Transverse colon (tissue), 3 donors: ENCODE measurements around the gene CIAO1.

Experiments used
- POLR2A ChIP-seq: fragments of 450-650 bp; IDR thresholded peaks from one replicate; pipeline ENCODE4 v1.6.1; 2016; ENCODE audit warnings: antibody characterized with exemption, mild to moderate bottlenecking, moderate library complexity
- TF ChIP-seq, protein P1 (sequence below), 5 experiments: fragments of 200-600 bp in 3 of 5; fragments of 450-650 bp in 2 of 5; sonication (generic) in 3 of 5; IDR thresholded peaks; 1 replicate in 2 of 5; 2 replicates in 3 of 5; pipeline ENCODE4 v1.5.1; 2016 to 2017; ENCODE audit warnings: antibody characterized with exemption in 5 of 5, inconsistent platforms in 3 of 5, mild to moderate bottlenecking in 2 of 5, moderate library complexity in 1 of 5

DNA sequence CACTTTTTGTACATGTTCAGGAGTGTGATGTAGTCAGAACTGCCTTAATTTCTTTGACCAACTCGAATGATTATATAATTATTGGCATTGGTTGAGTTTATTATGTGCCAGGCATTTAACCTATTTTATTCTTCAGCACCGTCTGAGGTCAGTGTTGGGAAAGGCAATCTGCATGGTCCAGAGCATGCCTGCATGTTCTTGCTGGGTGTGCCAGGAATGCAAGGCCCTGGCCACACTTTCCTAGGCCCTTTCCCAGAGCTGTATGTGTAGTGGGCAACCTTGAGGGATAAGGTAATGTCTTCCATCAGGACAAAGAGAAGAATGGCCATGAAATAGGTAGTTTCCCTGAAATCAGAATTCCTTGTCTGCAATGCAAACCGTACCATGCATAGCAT is 49.0 kb downstream of the CIAO1 start:
- TF ChIP-seq POLR2A: no peak
- TF ChIP-seq, protein P1, sequence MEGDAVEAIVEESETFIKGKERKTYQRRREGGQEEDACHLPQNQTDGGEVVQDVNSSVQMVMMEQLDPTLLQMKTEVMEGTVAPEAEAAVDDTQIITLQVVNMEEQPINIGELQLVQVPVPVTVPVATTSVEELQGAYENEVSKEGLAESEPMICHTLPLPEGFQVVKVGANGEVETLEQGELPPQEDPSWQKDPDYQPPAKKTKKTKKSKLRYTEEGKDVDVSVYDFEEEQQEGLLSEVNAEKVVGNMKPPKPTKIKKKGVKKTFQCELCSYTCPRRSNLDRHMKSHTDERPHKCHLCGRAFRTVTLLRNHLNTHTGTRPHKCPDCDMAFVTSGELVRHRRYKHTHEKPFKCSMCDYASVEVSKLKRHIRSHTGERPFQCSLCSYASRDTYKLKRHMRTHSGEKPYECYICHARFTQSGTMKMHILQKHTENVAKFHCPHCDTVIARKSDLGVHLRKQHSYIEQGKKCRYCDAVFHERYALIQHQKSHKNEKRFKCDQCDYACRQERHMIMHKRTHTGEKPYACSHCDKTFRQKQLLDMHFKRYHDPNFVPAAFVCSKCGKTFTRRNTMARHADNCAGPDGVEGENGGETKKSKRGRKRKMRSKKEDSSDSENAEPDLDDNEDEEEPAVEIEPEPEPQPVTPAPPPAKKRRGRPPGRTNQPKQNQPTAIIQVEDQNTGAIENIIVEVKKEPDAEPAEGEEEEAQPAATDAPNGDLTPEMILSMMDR (IDR thresholded peaks at IDR 0.05): no peak
